Measurements from ENCODE around the gene CDK14. TPM values are rescaled to one million over a fixed set of nuclear protein-coding genes. Genes with fewer than 3 reads are reported as not detected.

Gene CDK14
- total and polyA plus RNA-seq, 5 experiments from 2014 or later = 0.15 to 3.6 (median 2.8) TPM; not detected in 2

DNA sequence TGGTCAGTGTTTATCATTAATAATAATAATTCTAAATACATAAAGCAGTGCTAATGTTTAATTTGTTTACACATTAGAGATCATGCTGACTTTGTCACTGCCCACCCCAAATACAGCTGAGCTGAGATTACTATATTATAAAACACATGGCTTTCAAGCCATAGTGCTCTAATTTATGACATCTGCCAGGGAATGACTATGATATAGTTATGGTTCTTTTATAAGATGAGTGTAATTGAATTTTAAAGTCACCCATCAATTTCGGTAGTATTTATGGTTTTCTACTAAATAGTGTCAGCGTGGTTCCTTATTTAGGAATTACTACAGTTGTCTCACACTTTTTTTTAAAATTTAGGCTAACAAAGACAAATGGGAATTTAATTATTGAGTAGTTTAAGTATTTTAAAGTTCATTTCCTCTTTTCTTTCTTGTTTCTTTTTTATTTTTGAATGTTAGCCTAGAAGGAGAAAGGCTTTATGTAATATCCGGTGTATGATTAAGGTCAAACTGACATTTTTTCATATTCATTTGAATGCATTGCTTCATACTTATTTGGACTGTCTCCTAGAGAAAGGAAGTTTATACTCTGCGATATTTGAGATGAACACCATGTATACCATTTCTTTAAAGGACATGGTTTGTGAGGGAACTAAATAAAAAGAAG is 3.9 kb downstream of the CDK14 start:
- peak overlapping the region in 1 of 10 donors; percentile 22 for H3K4me3 Mint-ChIP-seq
- DNase-seq = no peak

DNA sequence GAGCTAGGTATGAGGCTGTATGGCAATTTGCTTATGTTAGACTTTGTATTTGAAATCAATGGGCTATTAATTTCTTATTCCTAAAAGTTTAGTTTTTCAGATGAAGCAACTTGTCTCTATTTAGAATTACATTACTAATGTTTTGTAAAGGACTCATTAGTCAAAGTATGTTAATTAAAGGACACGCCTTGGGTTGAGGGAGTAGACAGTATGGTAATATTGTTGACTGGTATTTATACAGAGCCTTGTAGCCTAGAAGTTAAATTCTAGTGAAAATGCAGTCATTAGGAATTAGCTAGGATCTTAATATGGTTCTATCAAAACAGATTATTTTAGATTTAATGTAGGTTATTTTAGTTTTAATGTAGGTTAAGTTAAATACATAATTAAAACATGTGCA is 6.2 kb downstream of the CDK14 start:
- ATAC-seq (no peak), DNase-seq (no peak)
- H3K4me1 Mint-ChIP-seq = peaks cover 3 to 45% (median 5%) of the 10 kb centered on the region in 4 donors
- peaks cover 0 to 3% (median 0%) of the 10 kb centered on the region in 9 donors for H3K9me3 Mint-ChIP-seq
- no peak overlapping the region for H3K27ac Mint-ChIP-seq
- no peak overlapping the region for H3K4me3 Mint-ChIP-seq
- H3K36me3 Mint-ChIP-seq = no peaks in the 10 kb centered on the region
- peaks cover 21 to 45% (median 31%) of the 10 kb centered on the region in 5 donors for H3K27me3 Mint-ChIP-seq
- POLR2A ChIA-PET = no interaction called here

More for the DNA sequence above, 3.9 kb downstream of the CDK14 start:
- POLR2A ChIA-PET = no interaction called here
- peaks cover 6 to 56% (median 18%) of the 10 kb centered on the region in 4 donors for H3K4me1 Mint-ChIP-seq
- peak overlapping the region in 1 of 10 donors; percentile 37 for H3K27ac Mint-ChIP-seq
- H3K36me3 Mint-ChIP-seq = no peaks in the 10 kb centered on the region
- no peak for ATAC-seq
- peaks cover 0 to 6% (median 0%) of the 10 kb centered on the region in 9 donors for H3K9me3 Mint-ChIP-seq
- H3K27me3 Mint-ChIP-seq = peaks cover 29 to 62% (median 42%) of the 10 kb centered on the region in 5 donors

DNA sequence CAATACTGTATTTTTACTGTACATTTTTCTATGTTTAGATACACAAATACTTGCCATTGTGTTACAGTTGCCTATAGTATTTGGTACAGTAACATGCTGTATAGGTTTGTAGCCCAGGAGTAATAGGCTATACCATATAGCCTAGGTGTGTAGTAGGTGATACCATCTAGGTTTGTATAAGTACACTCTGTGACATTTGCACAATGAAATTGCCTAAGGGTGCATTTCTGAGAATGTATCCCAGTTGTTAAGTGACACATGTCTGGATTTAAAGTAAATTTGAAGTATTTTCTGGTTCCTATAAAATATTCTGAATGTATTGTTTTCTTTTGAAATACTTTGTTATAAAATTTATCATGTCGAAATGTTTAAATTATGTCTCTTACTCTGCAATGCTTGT is 7.2 kb downstream of the CDK14 start:
- Mint-ChIP-seq H3K4me1 (peaks cover 0 to 37% (median 0%) of the 10 kb centered on the region in 4 donors), H3K36me3 (no peaks in the 10 kb centered on the region), H3K4me3 (no peak overlapping the region), H3K9me3 (peaks cover 0 to 3% (median 0%) of the 10 kb centered on the region in 9 donors), H3K27me3 (peaks cover 12 to 35% (median 24%) of the 10 kb centered on the region in 5 donors), H3K27ac (no peak overlapping the region)
- POLR2A ChIA-PET = no interaction called here
- ATAC-seq = no peak
- no peak for DNase-seq

DNA sequence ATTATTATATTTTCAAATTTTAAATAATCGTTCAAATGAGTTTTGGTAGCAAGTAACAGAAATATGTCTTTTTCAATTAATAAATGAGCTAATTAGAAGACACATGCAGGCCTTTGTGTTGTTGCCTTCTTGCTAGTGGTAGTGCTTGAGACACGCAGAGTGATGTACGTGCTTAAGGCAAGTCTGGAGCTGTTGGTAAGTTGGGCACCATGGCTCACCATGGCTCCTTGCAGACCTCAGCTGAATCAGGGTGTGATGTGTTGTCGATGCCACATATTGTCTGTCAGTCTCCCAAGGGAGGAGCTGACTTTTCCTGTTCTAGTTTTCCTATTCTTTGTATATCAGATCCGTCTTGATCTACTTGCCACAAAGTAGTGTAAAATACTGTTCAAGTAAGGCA is 8.3 kb downstream of the CDK14 start:
- Mint-ChIP-seq H3K27ac (no peak overlapping the region), H3K27me3 (peaks cover 7 to 27% (median 19%) of the 10 kb centered on the region in 5 donors)

DNA sequence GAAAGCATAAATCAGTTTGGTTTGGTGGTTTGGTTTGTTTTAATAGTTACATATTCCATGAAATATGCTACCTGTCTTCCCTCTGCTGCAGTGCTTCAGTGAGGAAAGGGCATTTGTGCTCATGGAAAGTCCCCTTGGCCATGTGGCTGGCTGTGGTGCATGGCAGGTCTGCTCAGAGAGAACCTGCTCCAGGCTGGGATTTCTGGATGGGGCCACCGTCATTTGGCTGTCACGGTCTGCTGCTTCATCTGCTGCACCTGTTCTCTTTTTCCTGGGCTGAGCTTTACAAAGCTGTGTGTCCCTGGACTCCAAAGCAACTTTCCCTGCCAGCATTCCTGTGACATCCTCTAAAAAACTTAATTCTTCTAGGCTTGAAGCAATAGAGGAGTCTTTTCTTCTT is 8.9 kb downstream of the CDK14 start:
- ATAC-seq (no peak), DNase-seq (no peak)
- Mint-ChIP-seq H3K36me3 (no peaks in the 10 kb centered on the region), H3K9me3 (peaks cover 0 to 1% (median 0%) of the 10 kb centered on the region in 9 donors), H3K27me3 (peaks cover 4 to 27% (median 17%) of the 10 kb centered on the region in 5 donors), H3K4me3 (no peak overlapping the region), H3K27ac (no peak overlapping the region), H3K4me1 (peaks cover 0 to 24% (median 0%) of the 10 kb centered on the region in 4 donors)
- POLR2A ChIA-PET = no interaction called here

More for the DNA sequence above, 8.3 kb downstream of the CDK14 start:
- H3K9me3 Mint-ChIP-seq = no peaks in the 10 kb centered on the region
- H3K4me3 Mint-ChIP-seq = no peak overlapping the region
- DNase-seq (no peak), ATAC-seq (no peak)
- POLR2A ChIA-PET = no interaction called here
- H3K4me1 Mint-ChIP-seq = peaks cover 0 to 31% (median 0%) of the 10 kb centered on the region in 4 donors
- no peaks in the 10 kb centered on the region for H3K36me3 Mint-ChIP-seq

DNA sequence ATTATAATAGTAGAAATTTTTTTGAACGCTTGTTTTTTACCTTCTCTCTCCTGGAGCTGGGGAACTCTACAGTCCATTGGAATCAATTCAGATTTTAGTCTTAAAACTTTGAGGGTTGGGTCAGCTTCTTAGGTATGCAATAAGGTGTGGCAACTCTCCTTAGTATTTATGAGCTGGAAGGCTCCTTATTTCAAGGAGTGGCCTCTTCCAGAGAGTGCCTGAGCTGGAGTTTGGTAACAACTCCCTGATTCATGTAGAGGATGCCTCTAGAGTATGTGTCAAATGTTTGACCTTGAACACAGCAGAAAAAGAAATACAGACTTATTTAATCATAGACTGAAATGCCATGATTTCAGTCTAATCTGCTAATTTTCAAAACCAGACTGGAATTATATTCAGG is 11.1 kb downstream of the CDK14 start:
- POLR2A ChIA-PET = no interaction called here
- H3K27ac Mint-ChIP-seq = no peak overlapping the region
- DNase-seq (no peak), ATAC-seq (no peak)
- H3K4me3 Mint-ChIP-seq = no peak overlapping the region
- peaks cover 0 to 12% (median 0%) of the 10 kb centered on the region in 4 donors for H3K4me1 Mint-ChIP-seq
- peaks cover 0 to 17% (median 10%) of the 10 kb centered on the region in 5 donors for H3K27me3 Mint-ChIP-seq
- H3K9me3 Mint-ChIP-seq = peaks cover 0 to 1% (median 0%) of the 10 kb centered on the region in 9 donors
- no peaks in the 10 kb centered on the region for H3K36me3 Mint-ChIP-seq

DNA sequence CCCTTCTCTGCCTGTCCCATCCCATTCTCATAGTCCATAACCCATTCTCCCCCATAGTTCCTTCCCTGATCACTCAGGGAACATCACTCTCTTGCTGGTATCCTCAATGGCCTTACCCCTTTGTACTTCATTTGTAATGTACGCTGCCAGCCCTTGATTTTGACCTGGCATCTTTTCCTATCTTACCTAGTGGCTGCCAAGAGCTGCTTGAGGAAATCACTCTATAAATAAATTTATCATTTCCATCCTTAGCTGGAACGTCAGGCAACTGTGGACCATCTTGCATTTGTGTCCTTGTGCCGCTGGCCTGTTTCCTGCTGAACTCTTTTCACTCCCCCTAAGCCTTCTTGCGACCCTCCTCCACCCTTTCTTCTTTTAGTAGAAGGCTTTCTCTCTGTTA is 14.0 kb downstream of the CDK14 start:
- Mint-ChIP-seq H3K27me3 (peaks cover 0 to 17% (median 6%) of the 10 kb centered on the region in 5 donors), H3K4me1 (peaks cover 0 to 14% (median 0%) of the 10 kb centered on the region in 4 donors), H3K9me3 (peaks cover 0 to 1% (median 0%) of the 10 kb centered on the region in 9 donors), H3K27ac (no peak overlapping the region), H3K36me3 (no peaks in the 10 kb centered on the region), H3K4me3 (no peak overlapping the region)
- DNase-seq = no peak
- POLR2A ChIA-PET = no interaction called here
- ATAC-seq = no peak

DNA sequence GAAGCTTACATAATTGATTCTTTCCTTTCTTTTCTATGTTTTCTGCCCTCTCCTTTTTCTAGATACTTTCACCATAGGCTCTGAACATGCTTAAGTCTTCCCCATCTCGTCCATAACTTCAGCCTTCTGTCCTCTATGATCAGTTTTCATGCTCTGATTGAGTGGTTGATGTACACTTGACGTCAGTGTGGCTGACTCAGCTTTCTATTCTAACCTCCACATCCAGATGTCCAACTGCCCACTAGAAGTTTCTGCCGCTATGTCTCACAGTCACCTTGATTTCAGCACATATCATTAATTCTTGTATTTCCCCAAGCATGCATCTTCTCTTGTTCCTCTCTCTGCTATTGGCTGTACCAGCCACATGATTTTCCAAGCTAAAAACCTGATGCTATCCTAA is 15.0 kb downstream of the CDK14 start:
- DNase-seq = no peak
- Mint-ChIP-seq H3K9me3 (peaks cover 0 to 1% (median 0%) of the 10 kb centered on the region in 9 donors), H3K27me3 (peaks cover 0 to 14% (median 6%) of the 10 kb centered on the region in 5 donors), H3K36me3 (no peaks in the 10 kb centered on the region), H3K4me3 (no peak overlapping the region), H3K4me1 (peaks cover 0 to 12% (median 0%) of the 10 kb centered on the region in 4 donors), H3K27ac (no peak overlapping the region)
- POLR2A ChIA-PET = no interaction called here
- no peak for ATAC-seq

DNA sequence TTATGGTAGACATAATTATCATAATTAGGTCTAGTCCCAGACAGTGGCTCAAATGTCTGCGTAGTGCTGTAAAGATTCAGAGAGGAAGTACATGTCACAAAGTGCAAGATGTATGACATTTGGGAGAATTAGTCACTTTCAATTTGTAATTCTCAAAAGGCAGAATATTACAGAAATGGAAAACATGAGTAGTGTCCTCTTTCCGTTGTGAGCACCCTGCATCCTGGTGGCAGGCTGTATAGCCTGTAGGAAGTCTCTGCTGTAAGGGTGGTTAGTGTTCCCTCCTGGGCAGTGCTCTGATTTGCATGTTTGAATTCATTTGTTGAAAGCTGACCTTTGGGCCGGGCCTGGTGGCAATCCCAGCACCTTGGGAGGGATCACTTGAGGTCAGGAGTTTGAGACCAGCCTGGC is 17.0 kb downstream of the CDK14 start:
- H3K27ac Mint-ChIP-seq = peak overlapping the region in 1 of 10 donors; percentile 15

DNA sequence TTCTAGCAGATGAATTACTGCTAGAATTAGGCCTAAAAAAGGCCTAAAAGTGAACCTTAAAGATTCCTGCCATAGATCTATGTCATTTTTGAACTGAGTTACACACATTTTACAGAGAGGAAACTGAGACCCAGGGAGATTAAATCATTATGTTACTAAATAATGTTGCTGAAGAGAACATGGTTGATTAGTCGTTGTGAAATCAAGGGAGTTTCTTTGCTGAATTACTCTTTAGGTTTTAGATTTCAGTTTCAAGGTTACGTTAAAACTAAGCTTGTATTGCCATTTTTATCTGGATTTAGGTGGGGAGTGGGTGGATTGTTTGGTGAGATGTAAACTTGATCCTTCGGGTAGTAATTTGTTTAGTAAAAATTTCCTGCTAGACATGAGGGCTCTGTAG is 21.3 kb downstream of the CDK14 start:
- no peak overlapping the region for H3K4me3 Mint-ChIP-seq
- no peak for ATAC-seq
- POLR2A ChIA-PET = no interaction called here

More for the DNA sequence above, 17.0 kb downstream of the CDK14 start:
- H3K4me1 Mint-ChIP-seq = peaks cover 0 to 12% (median 0%) of the 10 kb centered on the region in 4 donors
- ATAC-seq (peak in 1 of 2 donors; percentile 47), DNase-seq (no peak)
- POLR2A ChIA-PET = no interaction called here
- H3K4me3 Mint-ChIP-seq = peak overlapping the region in 1 of 10 donors; percentile 9
- peaks cover 0 to 1% (median 0%) of the 10 kb centered on the region in 9 donors for H3K9me3 Mint-ChIP-seq
- H3K36me3 Mint-ChIP-seq = no peaks in the 10 kb centered on the region
- peaks cover 0 to 14% (median 6%) of the 10 kb centered on the region in 5 donors for H3K27me3 Mint-ChIP-seq

DNA sequence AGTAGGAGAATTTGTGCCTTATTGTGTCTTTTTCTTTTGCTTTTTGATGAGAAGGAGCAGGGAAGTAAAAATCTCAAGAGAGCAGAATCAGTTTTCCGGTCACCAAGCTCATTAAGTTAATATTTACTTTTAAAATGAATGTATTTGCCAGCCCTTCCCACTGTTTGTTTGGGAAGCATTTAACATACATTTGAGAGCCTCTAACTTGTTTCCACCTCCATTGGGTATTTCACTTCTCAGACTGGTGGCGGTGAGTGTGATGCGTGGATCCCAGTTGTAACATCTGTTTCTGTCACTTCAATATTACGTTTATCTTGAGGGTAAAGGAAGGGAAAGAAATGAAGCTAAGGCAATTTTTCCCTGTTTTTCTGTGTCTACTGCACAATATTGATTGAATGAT is 22.8 kb downstream of the CDK14 start:
- ATAC-seq (no peak), DNase-seq (no peak)
- no peaks in the 10 kb centered on the region for H3K9me3 Mint-ChIP-seq
- POLR2A ChIA-PET = no interaction called here
- H3K36me3 Mint-ChIP-seq = no peaks in the 10 kb centered on the region
- peaks cover 0 to 3% (median 0%) of the 10 kb centered on the region in 4 donors for H3K4me1 Mint-ChIP-seq
- H3K27ac Mint-ChIP-seq = no peak overlapping the region
- H3K27me3 Mint-ChIP-seq = no peaks in the 10 kb centered on the region
- H3K4me3 Mint-ChIP-seq = no peak overlapping the region

More for the DNA sequence above, 21.3 kb downstream of the CDK14 start:
- peaks cover 0 to 2% (median 0%) of the 10 kb centered on the region in 5 donors for H3K27me3 Mint-ChIP-seq
- peaks cover 0 to 12% (median 0%) of the 10 kb centered on the region in 4 donors for H3K4me1 Mint-ChIP-seq
- no peak for DNase-seq
- no peak overlapping the region for H3K27ac Mint-ChIP-seq
- H3K36me3 Mint-ChIP-seq = no peaks in the 10 kb centered on the region
- no peaks in the 10 kb centered on the region for H3K9me3 Mint-ChIP-seq

DNA sequence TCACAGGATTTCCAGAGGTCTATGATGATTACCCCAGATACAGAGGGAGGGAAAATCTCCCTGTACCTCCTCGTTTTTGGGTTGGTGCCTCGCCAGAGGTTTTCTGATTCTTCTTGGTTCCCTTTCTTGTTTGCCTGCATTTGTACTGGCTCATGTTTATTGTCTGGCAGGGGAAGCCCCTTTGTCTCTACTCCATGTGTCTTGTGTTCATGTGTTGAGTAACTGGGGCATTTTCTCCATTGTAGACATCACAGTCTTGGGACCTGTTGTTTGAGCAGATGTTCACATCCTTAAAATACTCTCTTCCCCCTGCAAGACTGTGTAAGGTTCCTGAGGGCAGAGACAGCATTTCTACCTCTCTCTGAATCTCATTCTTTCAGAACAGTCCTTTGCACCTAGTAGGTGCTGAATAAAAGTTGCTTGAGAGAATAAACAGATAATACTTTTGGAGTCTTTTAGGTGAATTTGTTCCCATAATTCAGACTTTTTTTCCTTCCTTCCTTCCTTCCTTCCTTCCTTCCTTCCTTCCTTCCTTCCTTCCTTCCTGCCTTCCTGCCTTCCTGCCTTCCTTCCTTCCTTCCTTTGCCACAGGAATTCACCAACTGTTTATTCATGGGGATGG is 25.1 kb downstream of the CDK14 start:
- Mint-ChIP-seq H3K27ac (no peak overlapping the region), H3K4me3 (no peak overlapping the region), H3K27me3 (no peaks in the 10 kb centered on the region), H3K36me3 (no peaks in the 10 kb centered on the region), H3K9me3 (no peaks in the 10 kb centered on the region), H3K4me1 (peaks cover 0 to 3% (median 0%) of the 10 kb centered on the region in 4 donors)
- DNase-seq (no peak), ATAC-seq (no peak)
- POLR2A ChIA-PET = no interaction called here

DNA sequence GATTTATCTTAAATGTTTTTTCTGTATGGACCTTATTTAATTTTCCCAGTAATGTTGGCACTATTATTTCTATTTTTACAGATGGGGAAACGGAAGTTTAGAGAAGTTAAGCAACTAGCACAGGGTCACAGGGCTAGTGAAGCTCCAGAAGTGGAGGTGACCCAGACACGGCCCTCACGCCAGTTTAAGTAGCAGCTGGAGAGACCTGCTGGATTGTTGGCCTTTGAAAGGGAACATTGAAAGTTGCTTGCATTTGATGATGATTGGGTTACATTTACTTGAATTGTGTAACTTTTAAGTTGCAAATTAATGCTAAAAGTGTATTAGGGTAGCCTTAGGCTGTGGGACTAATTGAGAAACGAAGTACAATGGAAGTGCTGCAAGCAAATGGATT is 25.6 kb downstream of the CDK14 start:
- Mint-ChIP-seq H3K36me3 (no peaks in the 10 kb centered on the region), H3K9me3 (no peaks in the 10 kb centered on the region), H3K27ac (no peak overlapping the region), H3K27me3 (no peaks in the 10 kb centered on the region), H3K4me1 (peaks cover 0 to 3% (median 0%) of the 10 kb centered on the region in 4 donors), H3K4me3 (no peak overlapping the region)
- POLR2A ChIA-PET = no interaction called here
- DNase-seq (no peak), ATAC-seq (no peak)

Measured in naive thymus-derived CD8-positive, alpha-beta T cell (primary cell).